ENCODE measurements around the gene GDPD2. TPM values are rescaled to one million over a fixed set of nuclear protein-coding genes. Genes with fewer than 3 reads are reported as not detected.

Gene GDPD2
- total RNA-seq, 4 donors from 2014 or later = 12.8 to 32.9 (median 22.8) TPM

GRCh38 chrX:70442224-70442623, 19.1 kb downstream of the GDPD2 start:
- intact Hi-C loops (cut with DNase I; ENCODE audit: low total_unique reads) = no loop called here
- 54 to 56% methylated on average over 6 of the region's 6 CpGs for WGBS, 2 donors
- no peak for DNase-seq (ENCODE audit: low spot score in 2 of 2)
- TF ChIP-seq CTCF (IDR thresholded peaks at IDR 0.05) (no peak), POLR2A (IDR thresholded peaks at IDR 0.05) (no peak)
- no peak overlapping the region for H3K4me3 ChIP-seq (ENCODE audit: low read depth, poor library complexity, severe bottlenecking)

GRCh38 chrX:70444326-70444945, 21.3 kb downstream of the GDPD2 start, which contains the start of gene DLG3:
DLG3 (plus strand) TSS chrX:70444835; CDS start chrX:70445202, 367 bp downstream.
- no peak for TF ChIP-seq POLR2A (IDR thresholded peaks at IDR 0.05)
- no peak for TF ChIP-seq CTCF (IDR thresholded peaks at IDR 0.05)
- 17 to 34% methylated on average over 10 to 19 of the region's 21 CpGs for WGBS, 2 donors

GRCh38 chrX:70444946-70445656, 22.0 kb downstream of the GDPD2 start:
- 6 to 42% methylated on average over 6 to 49 of the region's 61 CpGs for WGBS, 2 donors
- intact Hi-C loops (cut with DNase I; ENCODE audit: low total_unique reads) = no loop called here
- H3K4me3 ChIP-seq (ENCODE audit: low read depth, poor library complexity, severe bottlenecking) = no peak overlapping the region
- DNase-seq (ENCODE audit: low spot score in 2 of 2) = peak in 1 of 2 donors; percentile 74
- TF ChIP-seq CTCF (IDR thresholded peaks at IDR 0.05) (no peak), POLR2A (IDR thresholded peaks at IDR 0.05) (no peak)

More at GRCh38 chrX:70444326-70444945, 21.3 kb downstream of the GDPD2 start, which contains the start of gene DLG3:
- H3K4me3 ChIP-seq (ENCODE audit: low read depth, poor library complexity, severe bottlenecking) = no peak within 1 kb of the TSS
- peak in 1 of 2 donors; percentile 82 for DNase-seq (ENCODE audit: low spot score in 2 of 2)
- intact Hi-C loops (cut with DNase I; ENCODE audit: low total_unique reads) = no loop called here

GRCh38 chrX:70445951-70446350, 22.8 kb downstream of the GDPD2 start:
- 64 to 88% methylated on average over 4 to 9 of the region's 9 CpGs for WGBS, 2 donors
- DNase-seq (ENCODE audit: low spot score in 2 of 2) = peak in 1 of 2 donors; percentile 63
- no peak overlapping the region for H3K4me3 ChIP-seq (ENCODE audit: low read depth, poor library complexity, severe bottlenecking)
- intact Hi-C loops (cut with DNase I; ENCODE audit: low total_unique reads) = no loop called here
- no peak for TF ChIP-seq POLR2A (IDR thresholded peaks at IDR 0.05)
- no peak for TF ChIP-seq CTCF (IDR thresholded peaks at IDR 0.05)

GRCh38 chrX:70446380-70447350, 23.6 kb downstream of the GDPD2 start:
- no peak overlapping the region for H3K4me3 ChIP-seq (ENCODE audit: low read depth, poor library complexity, severe bottlenecking)
- TF ChIP-seq POLR2A (IDR thresholded peaks at IDR 0.05) = no peak
- TF ChIP-seq CTCF (IDR thresholded peaks at IDR 0.05) = no peak
- intact Hi-C loops (cut with DNase I; ENCODE audit: low total_unique reads) = no loop called here
- WGBS, 2 donors = 78 to 92% methylated on average over 9 to 16 of the region's 16 CpGs
- DNase-seq (ENCODE audit: low spot score in 2 of 2) = peak in 1 of 2 donors; percentile 76

All from lower leg skin (tissue), 4 donors.